ENCODE measurements around the gene LRP1-AS. TPM values are rescaled to one million over a fixed set of nuclear protein-coding genes. Genes with fewer than 3 reads are reported as not detected.

LRP1-AS gene
- total RNA-seq, 6 experiments from 2014 or later, result not detected

DNA sequence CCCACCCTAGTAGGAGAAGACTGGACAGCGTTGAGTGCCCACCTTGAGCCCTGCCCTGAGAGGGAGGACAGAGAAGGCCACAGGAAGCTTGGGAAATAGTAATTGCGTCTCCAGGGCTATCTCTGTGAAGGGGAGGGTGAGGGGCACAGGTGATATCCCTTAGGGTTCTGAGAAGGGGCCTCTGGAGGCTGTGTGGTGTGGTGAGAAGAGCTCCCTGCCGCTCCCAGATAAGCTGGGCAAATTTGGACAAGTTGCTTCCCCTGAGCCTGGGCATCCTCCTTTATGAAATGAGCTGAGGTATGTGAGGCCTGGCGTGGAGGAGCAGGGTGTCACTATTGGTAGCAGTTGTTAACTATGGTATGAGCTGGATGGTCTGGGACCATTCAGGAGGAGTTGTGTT, 23.5 kb upstream of the LRP1-AS start:
- Histone ChIP-seq H3K27me3 (no peaks in the 10 kb centered on the region), H3K27ac (no peak overlapping the region), H3K9me3 (no peaks in the 10 kb centered on the region), H3K36me3 (peaks cover 0 to 91% (median 57%) of the 10 kb centered on the region in 4 donors), H3K4me1 (no peaks in the 10 kb centered on the region), H3K4me3 (no peak overlapping the region)
- TF ChIP-seq, protein P1, sequence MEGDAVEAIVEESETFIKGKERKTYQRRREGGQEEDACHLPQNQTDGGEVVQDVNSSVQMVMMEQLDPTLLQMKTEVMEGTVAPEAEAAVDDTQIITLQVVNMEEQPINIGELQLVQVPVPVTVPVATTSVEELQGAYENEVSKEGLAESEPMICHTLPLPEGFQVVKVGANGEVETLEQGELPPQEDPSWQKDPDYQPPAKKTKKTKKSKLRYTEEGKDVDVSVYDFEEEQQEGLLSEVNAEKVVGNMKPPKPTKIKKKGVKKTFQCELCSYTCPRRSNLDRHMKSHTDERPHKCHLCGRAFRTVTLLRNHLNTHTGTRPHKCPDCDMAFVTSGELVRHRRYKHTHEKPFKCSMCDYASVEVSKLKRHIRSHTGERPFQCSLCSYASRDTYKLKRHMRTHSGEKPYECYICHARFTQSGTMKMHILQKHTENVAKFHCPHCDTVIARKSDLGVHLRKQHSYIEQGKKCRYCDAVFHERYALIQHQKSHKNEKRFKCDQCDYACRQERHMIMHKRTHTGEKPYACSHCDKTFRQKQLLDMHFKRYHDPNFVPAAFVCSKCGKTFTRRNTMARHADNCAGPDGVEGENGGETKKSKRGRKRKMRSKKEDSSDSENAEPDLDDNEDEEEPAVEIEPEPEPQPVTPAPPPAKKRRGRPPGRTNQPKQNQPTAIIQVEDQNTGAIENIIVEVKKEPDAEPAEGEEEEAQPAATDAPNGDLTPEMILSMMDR (IDR thresholded peaks at IDR 0.05), result no peak
- TF ChIP-seq POLR2A (IDR thresholded peaks at IDR 0.05), result no peak
- no peak for ATAC-seq
- intact Hi-C loops (cut with DNase I), result no loop called here
- no peak for DNase-seq
- 75% methylated on average over 2 of the region's 4 CpGs for WGBS (ENCODE audit: insufficient coverage, low coverage, low lambda C conversion rate, missing lambda C conversion rate)

GRCh38 chr12:57170408-57170807, 23.0 kb upstream of the LRP1-AS start:
- ATAC-seq, result no peak
- H3K9me3 ChIP-seq, result no peaks in the 10 kb centered on the region
- no CpG with 5 or more reads among the region's 1 CpG for WGBS (ENCODE audit: insufficient coverage, low coverage, low lambda C conversion rate, missing lambda C conversion rate)
- H3K4me1 ChIP-seq, result no peaks in the 10 kb centered on the region
- TF ChIP-seq, protein P1 (IDR thresholded peaks at IDR 0.05), result no peak
- TF ChIP-seq POLR2A (IDR thresholded peaks at IDR 0.05), result no peak
- no peaks in the 10 kb centered on the region for H3K27me3 ChIP-seq
- DNase-seq, result no peak
- intact Hi-C loops (cut with DNase I), result no loop called here
- H3K27ac ChIP-seq, result no peak overlapping the region
- peaks cover 0 to 91% (median 59%) of the 10 kb centered on the region in 4 donors for H3K36me3 ChIP-seq
- no peak overlapping the region for H3K4me3 ChIP-seq

DNA sequence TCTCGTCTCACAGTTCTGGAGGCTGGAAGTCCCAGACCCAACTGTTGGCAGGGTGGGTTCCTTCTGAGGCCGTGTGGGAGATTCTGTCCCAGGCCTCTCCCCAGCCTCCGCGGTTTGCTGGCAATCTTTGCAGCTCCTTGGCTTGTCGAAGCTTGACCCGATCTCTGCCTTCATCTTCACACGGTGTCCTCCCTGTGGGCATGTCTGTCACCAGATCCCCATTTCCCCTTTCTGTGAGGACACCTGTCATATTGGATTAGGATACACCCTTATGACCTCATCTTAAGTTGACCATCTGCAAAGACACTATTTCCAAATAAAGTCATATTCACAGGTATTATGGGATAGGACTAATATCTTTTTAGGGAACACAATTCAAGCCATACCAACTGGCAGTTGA, 22.6 kb upstream of the LRP1-AS start:
- H3K9me3 ChIP-seq, result no peaks in the 10 kb centered on the region
- no peaks in the 10 kb centered on the region for H3K4me1 ChIP-seq
- peaks cover 0 to 91% (median 58%) of the 10 kb centered on the region in 4 donors for H3K36me3 ChIP-seq
- TF ChIP-seq, protein P1 (IDR thresholded peaks at IDR 0.05), result no peak
- no peak for TF ChIP-seq POLR2A (IDR thresholded peaks at IDR 0.05)
- no peaks in the 10 kb centered on the region for H3K27me3 ChIP-seq
- intact Hi-C loops (cut with DNase I), result no loop called here
- no peak overlapping the region for H3K27ac ChIP-seq
- DNase-seq (no peak), ATAC-seq (no peak)
- WGBS (ENCODE audit: insufficient coverage, low coverage, low lambda C conversion rate, missing lambda C conversion rate), result 59% methylated on average over 5 of the region's 7 CpGs
- no peak overlapping the region for H3K4me3 ChIP-seq

- H3K36me3 ChIP-seq, result peaks cover 0 to 92% (median 59%) of the 10 kb centered on the region in 4 donors
- intact Hi-C loops (cut with DNase I), result no loop called here
Observed at GRCh38 chr12:57169046-57169795, 21.8 kb upstream of the LRP1-AS start.

DNA sequence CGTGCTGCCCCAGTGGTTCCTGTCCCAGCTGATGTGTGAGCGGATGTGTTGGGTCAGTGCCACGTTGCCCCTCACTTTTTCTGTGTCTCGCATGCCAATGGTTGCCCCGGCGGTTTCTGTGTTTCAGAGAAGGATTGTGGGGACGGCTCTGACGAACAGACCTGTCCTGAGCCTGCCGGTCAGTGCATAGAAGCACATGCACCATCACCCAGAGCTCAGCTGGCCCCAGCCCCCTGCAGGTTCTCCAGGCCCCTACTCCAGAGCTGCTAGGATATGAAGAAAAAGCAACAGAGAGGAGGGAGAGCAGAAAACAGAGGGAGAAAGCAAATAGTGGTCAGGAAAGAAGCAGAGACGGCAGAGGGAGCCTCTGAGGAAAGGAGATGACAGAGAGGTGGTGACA, 20.6 kb upstream of the LRP1-AS start:
- peaks cover 0 to 93% (median 55%) of the 10 kb centered on the region in 4 donors for H3K36me3 ChIP-seq
- WGBS (ENCODE audit: insufficient coverage, low coverage, low lambda C conversion rate, missing lambda C conversion rate), result 82% methylated on average over 7 of the region's 10 CpGs
- H3K27ac ChIP-seq, result no peak overlapping the region
- H3K4me1 ChIP-seq, result no peaks in the 10 kb centered on the region
- no peak overlapping the region for H3K4me3 ChIP-seq
- no peak for DNase-seq
- H3K9me3 ChIP-seq, result no peaks in the 10 kb centered on the region
- H3K27me3 ChIP-seq, result no peaks in the 10 kb centered on the region
- ATAC-seq, result no peak
- no peak for TF ChIP-seq POLR2A (IDR thresholded peaks at IDR 0.05)
- intact Hi-C loops (cut with DNase I), result no loop called here

More at GRCh38 chr12:57169046-57169795, 21.8 kb upstream of the LRP1-AS start:
- no peaks in the 10 kb centered on the region for H3K9me3 ChIP-seq
- no peak overlapping the region for H3K4me3 ChIP-seq
- H3K27me3 ChIP-seq, result no peaks in the 10 kb centered on the region
- DNase-seq (no peak), ATAC-seq (no peak)
- WGBS (ENCODE audit: insufficient coverage, low coverage, low lambda C conversion rate, missing lambda C conversion rate), result 81% methylated on average over 10 of the region's 23 CpGs
- no peaks in the 10 kb centered on the region for H3K4me1 ChIP-seq
- no peak overlapping the region for H3K27ac ChIP-seq
- TF ChIP-seq POLR2A (IDR thresholded peaks at IDR 0.05), result no peak
